SJSA1 (cell line): ENCODE data around the gene OR4K1. TPM values are rescaled to one million over a fixed set of nuclear protein-coding genes. Genes with fewer than 3 reads are reported as not detected.
"Not testable (repeated sequence)": the region's sequence is repeated elsewhere in the genome, so short reads cannot be mapped to it uniquely, and the experiment has no call there.

Experiments used
- DNase-seq, 2 experiments: peaks; one replicate each; pipeline ENCODE4 v3.0.0-alpha.2; 2015 to 2020; ENCODE audit warnings: low spot score in 2 of 2, low read depth in 1 of 2
- H3K27ac ChIP-seq: fragments of 250-450 bp; sonication (Bioruptor Pico); 2 replicates; pipeline ENCODE4 v1.5.1; 2020; ENCODE audit warnings: mild to moderate bottlenecking, moderate library complexity
- H3K27me3 ChIP-seq: fragments of 250-450 bp; sonication (Bioruptor Pico); replicated peaks from 2 replicates; pipeline ENCODE4 v1.5.1; 2020; ENCODE audit warnings: mild to moderate bottlenecking, moderate library complexity
- H3K36me3 ChIP-seq: fragments of 250-450 bp; sonication (Bioruptor Pico); 2 replicates; pipeline ENCODE4 v1.5.1; 2020; ENCODE audit warnings: mild to moderate bottlenecking
- H3K4me1 ChIP-seq: fragments of 250-450 bp; sonication (Bioruptor Pico); replicated peaks from 2 replicates; pipeline ENCODE4 v1.6.1; 2021; ENCODE audit warnings: mild to moderate bottlenecking
- H3K4me3 ChIP-seq: fragments of 250-450 bp; sonication (Bioruptor Pico); 2 replicates; pipeline ENCODE4 v1.5.1; 2020; ENCODE audit warnings: mild to moderate bottlenecking
- H3K9me3 ChIP-seq: fragments of 250-450 bp; sonication (Bioruptor Pico); replicated peaks from 2 replicates; pipeline ENCODE4 v1.5.1; 2020; ENCODE audit warnings: mild to moderate bottlenecking
- total RNA-seq: library from RNA; depleted of rRNA; stranded (reverse); fragments of >200 nt; shearing (Covaris generic); gene quantifications from 2 replicates; pipeline ENCODE4 v1.2.3, GENCODE V29; 2014; rRNA removed

Gene OR4K1
- total RNA-seq, 1 experiment from 2014 or later, result not detected

- H3K4me1 ChIP-seq, H3K36me3 ChIP-seq, H3K27ac ChIP-seq, H3K4me3 ChIP-seq, H3K27me3 ChIP-seq, H3K9me3 ChIP-seq, DNase-seq: not testable (repeated sequence)
Observed at GRCh38 chr14:19969735-19970134, 39.0 kb downstream of the OR4K1 start.

GRCh38 chr14:19974844-19975243, 44.1 kb downstream of the OR4K1 start:
- Histone ChIP-seq H3K4me1 (no peaks in the 10 kb centered on the region), H3K9me3 (no peaks in the 10 kb centered on the region), H3K27ac (no peak overlapping the region), H3K4me3 (no peak overlapping the region), H3K36me3 (no peaks in the 10 kb centered on the region), H3K27me3 (no peaks in the 10 kb centered on the region)
- no peak for DNase-seq

DNA sequence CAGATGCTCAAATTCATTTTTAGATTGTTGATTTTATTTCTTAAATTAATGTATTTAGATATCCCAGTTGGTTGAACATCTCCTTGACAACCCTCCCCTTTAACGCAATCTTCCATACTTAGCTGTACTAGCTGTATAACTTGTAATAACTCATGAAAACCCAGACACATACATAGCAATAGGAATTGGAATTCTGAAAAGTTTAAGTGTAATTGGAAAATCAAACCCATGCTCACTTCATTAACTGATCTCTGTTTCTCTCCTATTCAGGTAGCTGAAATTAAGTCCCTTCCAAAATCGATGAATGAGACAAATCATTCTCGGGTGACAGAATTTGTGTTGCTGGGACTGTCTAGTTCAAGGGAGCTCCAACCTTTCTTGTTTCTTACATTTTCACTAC, 44.6 kb downstream of the OR4K1 start, which contains the start of gene OR4K15:
TSS of gene OR4K15 (plus strand) at position 301 of the 400 bp plus-strand sequence. CDS start at position 301, 0 bp downstream.
- Histone ChIP-seq H3K27ac (no peak within 1 kb of the TSS), H3K36me3 (no peaks in the 10 kb centered on the region), H3K4me1 (no peaks in the 10 kb centered on the region), H3K9me3 (no peaks in the 10 kb centered on the region), H3K4me3 (no peak within 1 kb of the TSS), H3K27me3 (no peaks in the 10 kb centered on the region)
- no peak for DNase-seq

Other genes starting within 250 kb of the OR4K1 start
- gene OR11H2, start 217.0 kb upstream of the OR4K1 start, total RNA-seq, result not detected in 2 replicates
- not detected in 2 replicates for gene OR4Q3, start 187.3 kb upstream of the OR4K1 start, total RNA-seq
- not detected in 2 replicates for gene OR4M1, start 157.4 kb upstream of the OR4K1 start, total RNA-seq
- gene OR4N2, start 127.1 kb upstream of the OR4K1 start, total RNA-seq, result not detected in 2 replicates
- gene OR4K2, start 55.8 kb upstream of the OR4K1 start, total RNA-seq, result not detected in 2 replicates
- not detected in 2 replicates for gene OR4K5, start 10.3 kb upstream of the OR4K1 start, total RNA-seq
- not detected in 2 replicates for gene OR4K15, start 44.7 kb downstream of the OR4K1 start, total RNA-seq
- gene OR4Q2, start 71.2 kb downstream of the OR4K1 start, total RNA-seq, result not detected in 2 replicates
- gene OR4K14, start 88.4 kb downstream of the OR4K1 start, total RNA-seq, result not detected in 2 replicates
- not detected in 2 replicates for gene OR4K13, start 105.1 kb downstream of the OR4K1 start, total RNA-seq
- not detected in 2 replicates for gene OR4L1, start 129.1 kb downstream of the OR4K1 start, total RNA-seq
- not detected in 2 replicates for gene OR4K17, start 179.8 kb downstream of the OR4K1 start, total RNA-seq
- not detected in 2 replicates for gene OR4N5, start 207.9 kb downstream of the OR4K1 start, total RNA-seq